SK-N-SH (cell line): ENCODE measurements around the gene PITPNB. TPM values are rescaled to one million over a fixed set of nuclear protein-coding genes. Genes with fewer than 3 reads are reported as not detected.

Experiments used
- CTCF ChIA-PET: fragments of 300-600, 350-600 bp; formaldehyde crosslinking; extraction: SDS; loops from one replicate; lab custom pipeline; 2021; lab: Yijun Ruan, JAX
- POLR2A ChIA-PET: fragments of 350-600 bp; sonication (Branson Sonifier 250); formaldehyde crosslinking; extraction: SDS; loops from one replicate; lab custom pipeline; 2020; ENCODE audit warnings: antibody characterized with exemption, inconsistent platforms; lab: Yijun Ruan, JAX
- DNase-seq: peaks from one replicate; pipeline ENCODE4 v3.0.0; 2012
- H2AFZ ChIP-seq: fragments of 200-600 bp; sonication (generic); 2 replicates; pipeline ENCODE4 v1.8.1; 2016; ENCODE audit warnings: antibody characterized with exemption, mild to moderate bottlenecking, low read depth
- H3F3A ChIP-seq: fragments of 200-600 bp; sonication (generic); replicated peaks from 2 replicates; pipeline ENCODE3; 2016; ENCODE audit warnings: antibody characterized with exemption, mild to moderate bottlenecking; ENCODE audit not compliant: insufficient read depth
- H3K27ac ChIP-seq, 2 experiments: fragments of 200-500 bp in 1 of 2; fragments of 200-600 bp in 1 of 2; sonication (Bioruptor generic) in 1 of 2; sonication (generic), shearing (Covaris generic) in 1 of 2; 2 replicates each; pipeline versions ENCODE4 v1.5.1 to v1.6.1; 2014 to 2016; ENCODE audit warnings: low read depth in 2 of 2, inconsistent platforms in 1 of 2, low read length in 1 of 2, mild to moderate bottlenecking in 1 of 2, mixed read lengths in 1 of 2
- H3K27me3 ChIP-seq: fragments of 200-600 bp; sonication (generic), shearing (Covaris generic); 2 replicates; pipeline ENCODE4 v1.6.1; 2016; ENCODE audit warnings: mixed run types; ENCODE audit not compliant: insufficient read depth
- H3K36me3 ChIP-seq, 2 experiments: fragments of 200-500 bp in 1 of 2; fragments of 200-600 bp in 1 of 2; sonication (Bioruptor generic) in 1 of 2; sonication (generic) in 1 of 2; replicated peaks in 1 of 2; 2 replicates each; pipeline versions ENCODE3 to v1.5.1; 2014 to 2016; ENCODE audit warnings: low read length in 1 of 2, mild to moderate bottlenecking in 1 of 2; ENCODE audit not compliant: insufficient read depth in 2 of 2, control insufficient read depth in 1 of 2
- H3K4me1 ChIP-seq, 2 experiments: fragments of 200-500 bp in 1 of 2; fragments of 200-600 bp in 1 of 2; sonication (Bioruptor generic) in 1 of 2; sonication (generic), shearing (Covaris generic) in 1 of 2; 2 replicates each; pipeline versions ENCODE4 v1.5.1 to v1.6.1; 2014 to 2016; ENCODE audit warnings: low read depth in 1 of 2, low read length in 1 of 2, mixed run types in 1 of 2; ENCODE audit not compliant: insufficient read depth in 2 of 2, control insufficient read depth in 1 of 2
- H3K4me2 ChIP-seq: fragments of 200-600 bp; sonication (generic), shearing (Covaris generic); 2 replicates; pipeline ENCODE4 v1.6.1; 2017; ENCODE audit warnings: mixed run types
- H3K4me3 ChIP-seq, 2 experiments: fragments of 200-500 bp in 1 of 2; fragments of 200-600 bp in 1 of 2; sonication (Bioruptor generic) in 1 of 2; sonication (generic), shearing (Covaris generic) in 1 of 2; 2 replicates each; pipeline versions ENCODE4 v1.5.1 to v1.8.1; 2014 to 2016; ENCODE audit warnings: low read depth in 2 of 2, inconsistent platforms in 1 of 2, low read length in 1 of 2, mild to moderate bottlenecking in 1 of 2, mixed read lengths in 1 of 2, moderate library complexity in 1 of 2
- H3K79me2 ChIP-seq: fragments of 200-600 bp; sonication (generic); 2 replicates; pipeline ENCODE4 v1.8.1; 2017; ENCODE audit warnings: mild to moderate bottlenecking; ENCODE audit not compliant: insufficient read depth
- H3K9ac ChIP-seq: fragments of 200-600 bp; sonication (generic); 2 replicates; pipeline ENCODE4 v1.6.1; 2017; ENCODE audit warnings: mixed run types
- H3K9me2 ChIP-seq: fragments of 200-600 bp; sonication (generic); 2 replicates; pipeline ENCODE4 v1.6.1; 2017; ENCODE audit warnings: mixed run types
- H3K9me3 ChIP-seq: fragments of 200-600 bp; sonication (generic); 2 replicates; pipeline ENCODE4 v1.6.1; 2017; ENCODE audit warnings: mixed run types, mild to moderate bottlenecking, moderate library complexity
- H4K20me1 ChIP-seq: fragments of 200-600 bp; sonication (generic); 2 replicates; pipeline ENCODE4 v1.6.1; 2017; ENCODE audit warnings: mild to moderate bottlenecking, mixed run types; ENCODE audit not compliant: insufficient read depth
- CHD2 ChIP-seq: fragments of 150-350 bp; IDR thresholded peaks from 2 replicates; pipeline ENCODE4 v1.6.1; 2018; ENCODE audit warnings: low read length; ENCODE audit not compliant: partially characterized antibody
- ELF1 ChIP-seq: IDR thresholded peaks from 2 replicates; pipeline ENCODE4 v1.4.0; 2012
- EP300 ChIP-seq, 2 experiments: IDR thresholded peaks; 2 replicates each; pipeline versions ENCODE4 v1.4.0 to v1.6.1; 2012; ENCODE audit warnings: borderline replicate concordance in 1 of 2, low read depth in 1 of 2, low read length in 1 of 2
- EZH2phosphoT487 ChIP-seq: fragments of 200-600 bp; sonication (generic); IDR thresholded peaks from 2 replicates; pipeline ENCODE4 v1.6.1; 2017; ENCODE audit warnings: low read depth, mixed run types, mild to moderate bottlenecking, antibody characterized with exemption, moderate library complexity, borderline replicate concordance
- FOXJ3 ChIP-seq: sonication (generic); formaldehyde crosslinking; IDR thresholded peaks from 2 replicates; pipeline ENCODE4 v1.5.1; 2020; ENCODE audit warnings: mild to moderate bottlenecking, missing genetic modification reagents
- GABPA ChIP-seq: IDR thresholded peaks from 2 replicates; pipeline ENCODE4 v1.4.0; 2012; ENCODE audit warnings: low read depth, mild to moderate bottlenecking
- GATA2 ChIP-seq: sonication (generic); formaldehyde crosslinking; IDR thresholded peaks from 2 replicates; pipeline ENCODE4 v1.5.0; 2020; ENCODE audit warnings: mild to moderate bottlenecking, missing genetic modification reagents
- JUND ChIP-seq: IDR thresholded peaks from 2 replicates; pipeline ENCODE4 v1.4.0; 2012
- NFIC ChIP-seq: IDR thresholded peaks from 2 replicates; pipeline ENCODE4 v1.4.0; 2012; ENCODE audit warnings: borderline replicate concordance
- NRF1 ChIP-seq: IDR thresholded peaks from 2 replicates; pipeline ENCODE4 v1.6.1; 2012; ENCODE audit warnings: low read depth, mild to moderate bottlenecking, low read length
- RAD21 ChIP-seq: IDR thresholded peaks from 2 replicates; pipeline ENCODE4 v1.6.1; 2012; ENCODE audit warnings: mild to moderate bottlenecking, low read length
- SIN3A ChIP-seq: IDR thresholded peaks from 2 replicates; pipeline ENCODE4 v1.6.1; 2012; ENCODE audit warnings: low read depth, mild to moderate bottlenecking, low read length, moderate library complexity, borderline replicate concordance
- SMC3 ChIP-seq: IDR thresholded peaks from 2 replicates; pipeline ENCODE4 v1.6.1; 2012; ENCODE audit warnings: low read depth, low read length, improper control_type of control experiment
- TAF1 ChIP-seq: IDR thresholded peaks from 2 replicates; pipeline ENCODE4 v1.6.1; 2012; ENCODE audit warnings: low read depth, mild to moderate bottlenecking, low read length, moderate library complexity, borderline replicate concordance
- TEAD4 ChIP-seq: IDR thresholded peaks from 2 replicates; pipeline ENCODE4 v1.4.0; 2012; ENCODE audit warnings: mild to moderate bottlenecking, borderline replicate concordance; ENCODE audit not compliant: insufficient read depth
- USF2 ChIP-seq: fragments of 150-350 bp; IDR thresholded peaks from 2 replicates; pipeline ENCODE4 v1.6.1; 2017; ENCODE audit warnings: antibody characterized with exemption, low read length, low read depth, borderline replicate concordance
- WGBS: methylation state at CpG from one replicate; pipeline ENCODE4 v1.1.6; 2017; ENCODE audit warnings: low lambda C conversion rate; 5-methylcytosine and 5-hydroxymethylcytosine counted together
- polyA plus RNA-seq, 3 experiments: library from polyadenylated mRNA; depleted of rRNA; stranded (reverse); fragments of >200 nt; gene quantifications; 2 replicates each; pipeline ENCODE4 v1.2.3, GENCODE V29; 2012
- TF ChIP-seq, protein P1 (sequence below): IDR thresholded peaks from 2 replicates; pipeline ENCODE4 v1.4.0; 2012; ENCODE audit warnings: low read depth, borderline replicate concordance
- TF ChIP-seq, protein P2 (sequence below): fragments of 150-350 bp; IDR thresholded peaks from 2 replicates; pipeline ENCODE4 v1.6.1; 2016; ENCODE audit warnings: mild to moderate bottlenecking, low read depth, low read length
- TF ChIP-seq, protein P3 (sequence below): IDR thresholded peaks from 2 replicates; pipeline ENCODE4 v1.6.1; 2012; ENCODE audit warnings: mild to moderate bottlenecking, low read depth, low read length, moderate library complexity

The PITPNB gene
- polyA plus RNA-seq, 1 of the 3 experiments (the other 2 are of a cell fraction), result 32.3 TPM

- TF ChIP-seq, protein P1, sequence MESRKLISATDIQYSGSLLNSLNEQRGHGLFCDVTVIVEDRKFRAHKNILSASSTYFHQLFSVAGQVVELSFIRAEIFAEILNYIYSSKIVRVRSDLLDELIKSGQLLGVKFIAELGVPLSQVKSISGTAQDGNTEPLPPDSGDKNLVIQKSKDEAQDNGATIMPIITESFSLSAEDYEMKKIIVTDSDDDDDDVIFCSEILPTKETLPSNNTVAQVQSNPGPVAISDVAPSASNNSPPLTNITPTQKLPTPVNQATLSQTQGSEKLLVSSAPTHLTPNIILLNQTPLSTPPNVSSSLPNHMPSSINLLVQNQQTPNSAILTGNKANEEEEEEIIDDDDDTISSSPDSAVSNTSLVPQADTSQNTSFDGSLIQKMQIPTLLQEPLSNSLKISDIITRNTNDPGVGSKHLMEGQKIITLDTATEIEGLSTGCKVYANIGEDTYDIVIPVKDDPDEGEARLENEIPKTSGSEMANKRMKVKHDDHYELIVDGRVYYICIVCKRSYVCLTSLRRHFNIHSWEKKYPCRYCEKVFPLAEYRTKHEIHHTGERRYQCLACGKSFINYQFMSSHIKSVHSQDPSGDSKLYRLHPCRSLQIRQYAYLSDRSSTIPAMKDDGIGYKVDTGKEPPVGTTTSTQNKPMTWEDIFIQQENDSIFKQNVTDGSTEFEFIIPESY, result no peak
- no peak for TF ChIP-seq TEAD4
Measured at GRCh38 chr22:27829620-27830019, 89.4 kb downstream of the PITPNB start (continued).

DNA sequence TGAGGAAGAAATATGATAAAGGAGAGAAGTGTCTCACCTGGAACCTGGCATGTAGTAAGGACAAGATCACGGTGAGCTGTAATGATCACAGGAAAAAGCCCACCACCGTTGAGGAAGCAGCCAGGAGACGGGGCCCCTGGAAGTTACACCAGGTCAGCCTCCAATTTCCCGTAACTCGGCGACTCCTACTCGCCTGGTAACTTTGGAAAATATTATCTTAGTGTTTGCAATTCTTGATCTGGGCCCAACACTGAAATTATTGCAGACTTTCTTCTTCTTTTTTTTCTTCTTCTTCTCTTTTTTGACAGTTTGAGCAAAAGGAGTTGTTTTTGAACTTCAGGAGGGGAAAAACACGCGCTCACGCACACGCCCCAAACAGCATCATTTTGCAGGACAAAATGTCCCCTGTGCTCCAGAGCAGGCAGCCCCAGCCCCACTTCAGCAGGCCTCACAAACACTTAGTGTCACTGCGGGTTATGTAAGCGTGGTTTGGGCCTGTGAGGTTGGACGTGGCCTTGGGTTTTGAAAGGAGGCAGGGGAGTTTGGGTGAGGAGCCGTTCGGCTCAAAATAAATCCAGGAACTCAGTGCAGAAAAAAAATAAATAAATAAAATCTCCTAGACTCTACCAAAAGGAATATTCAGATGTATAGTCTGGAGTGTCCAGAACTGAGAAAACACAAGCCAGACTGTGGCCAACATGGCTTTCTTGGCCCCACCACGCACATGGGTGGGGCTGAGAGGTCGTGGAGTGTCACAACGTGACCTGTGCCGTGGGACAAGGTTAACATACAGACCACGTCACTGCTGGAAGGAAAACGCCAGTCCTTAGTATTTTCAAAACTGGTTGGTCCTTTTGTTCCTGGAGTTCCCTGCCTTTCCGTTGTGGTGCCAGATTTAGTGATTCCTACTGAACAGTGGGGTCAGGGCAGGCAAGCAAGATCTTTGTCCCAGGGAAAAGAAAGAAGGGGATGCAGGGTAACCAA is 91.2 kb downstream of the PITPNB start:
- H3K9me3 ChIP-seq, result no peaks in the 10 kb centered on the region
- DNase-seq, result no peak
- 86% methylated on average over 23 of the region's 23 CpGs for WGBS
- no peaks in the 10 kb centered on the region for H3K36me3 ChIP-seq
- no peaks in the 10 kb centered on the region for H3K27me3 ChIP-seq
- no peaks in the 10 kb centered on the region for H3F3A ChIP-seq
- CTCF ChIA-PET, result interaction anchor here (1.1 to 1.4 kb wide), 2 partner anchors 13 to 14 kb away, joined by 3 to 4 read pairs; no protein-coding TSS in a partner anchor
- H3K27ac ChIP-seq, result no peak overlapping the region
- H3K79me2 ChIP-seq, result no peaks in the 10 kb centered on the region
- H3K9me2 ChIP-seq, result no peaks in the 10 kb centered on the region
- no peak overlapping the region for H3K4me2 ChIP-seq
- H3K4me1 ChIP-seq, result no peaks in the 10 kb centered on the region
- H2AFZ ChIP-seq, result no peak overlapping the region
- H3K9ac ChIP-seq, result no peak overlapping the region
- POLR2A ChIA-PET, result no interaction called here
- TF ChIP-seq, protein P2, sequence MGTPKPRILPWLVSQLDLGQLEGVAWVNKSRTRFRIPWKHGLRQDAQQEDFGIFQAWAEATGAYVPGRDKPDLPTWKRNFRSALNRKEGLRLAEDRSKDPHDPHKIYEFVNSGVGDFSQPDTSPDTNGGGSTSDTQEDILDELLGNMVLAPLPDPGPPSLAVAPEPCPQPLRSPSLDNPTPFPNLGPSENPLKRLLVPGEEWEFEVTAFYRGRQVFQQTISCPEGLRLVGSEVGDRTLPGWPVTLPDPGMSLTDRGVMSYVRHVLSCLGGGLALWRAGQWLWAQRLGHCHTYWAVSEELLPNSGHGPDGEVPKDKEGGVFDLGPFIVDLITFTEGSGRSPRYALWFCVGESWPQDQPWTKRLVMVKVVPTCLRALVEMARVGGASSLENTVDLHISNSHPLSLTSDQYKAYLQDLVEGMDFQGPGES, result no peak
- TF ChIP-seq NRF1, result no peak
- no peak for TF ChIP-seq EZH2phosphoT487
- TF ChIP-seq SMC3, result no peak
- TF ChIP-seq ELF1, result no peak
- TF ChIP-seq SIN3A, result no peak
- TF ChIP-seq TEAD4, result no peak
- no peak for TF ChIP-seq TAF1
- no peak for TF ChIP-seq CHD2
- no peak for TF ChIP-seq GABPA
- TF ChIP-seq JUND, result no peak
- no peak for TF ChIP-seq RAD21
- TF ChIP-seq GATA2 (CRISPR knock-in tag), result no peak
- TF ChIP-seq NFIC, result no peak
- no peak for TF ChIP-seq EP300 (IDR thresholded peaks at IDR 0.05; ENCODE audit: borderline replicate concordance in 1 of 2, low read depth in 1 of 2, low read length in 1 of 2)
- no peak for TF ChIP-seq USF2
- TF ChIP-seq, protein P3, sequence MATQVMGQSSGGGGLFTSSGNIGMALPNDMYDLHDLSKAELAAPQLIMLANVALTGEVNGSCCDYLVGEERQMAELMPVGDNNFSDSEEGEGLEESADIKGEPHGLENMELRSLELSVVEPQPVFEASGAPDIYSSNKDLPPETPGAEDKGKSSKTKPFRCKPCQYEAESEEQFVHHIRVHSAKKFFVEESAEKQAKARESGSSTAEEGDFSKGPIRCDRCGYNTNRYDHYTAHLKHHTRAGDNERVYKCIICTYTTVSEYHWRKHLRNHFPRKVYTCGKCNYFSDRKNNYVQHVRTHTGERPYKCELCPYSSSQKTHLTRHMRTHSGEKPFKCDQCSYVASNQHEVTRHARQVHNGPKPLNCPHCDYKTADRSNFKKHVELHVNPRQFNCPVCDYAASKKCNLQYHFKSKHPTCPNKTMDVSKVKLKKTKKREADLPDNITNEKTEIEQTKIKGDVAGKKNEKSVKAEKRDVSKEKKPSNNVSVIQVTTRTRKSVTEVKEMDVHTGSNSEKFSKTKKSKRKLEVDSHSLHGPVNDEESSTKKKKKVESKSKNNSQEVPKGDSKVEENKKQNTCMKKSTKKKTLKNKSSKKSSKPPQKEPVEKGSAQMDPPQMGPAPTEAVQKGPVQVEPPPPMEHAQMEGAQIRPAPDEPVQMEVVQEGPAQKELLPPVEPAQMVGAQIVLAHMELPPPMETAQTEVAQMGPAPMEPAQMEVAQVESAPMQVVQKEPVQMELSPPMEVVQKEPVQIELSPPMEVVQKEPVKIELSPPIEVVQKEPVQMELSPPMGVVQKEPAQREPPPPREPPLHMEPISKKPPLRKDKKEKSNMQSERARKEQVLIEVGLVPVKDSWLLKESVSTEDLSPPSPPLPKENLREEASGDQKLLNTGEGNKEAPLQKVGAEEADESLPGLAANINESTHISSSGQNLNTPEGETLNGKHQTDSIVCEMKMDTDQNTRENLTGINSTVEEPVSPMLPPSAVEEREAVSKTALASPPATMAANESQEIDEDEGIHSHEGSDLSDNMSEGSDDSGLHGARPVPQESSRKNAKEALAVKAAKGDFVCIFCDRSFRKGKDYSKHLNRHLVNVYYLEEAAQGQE, result no peak
- no peak for TF ChIP-seq FOXJ3
- H4K20me1 ChIP-seq, result no peaks in the 10 kb centered on the region
- H3K4me3 ChIP-seq, result no peak overlapping the region
